Spinal cord (tissue), 10 donors: ENCODE measurements around the gene AKAP13. TPM values are rescaled to one million over a fixed set of nuclear protein-coding genes. Genes with fewer than 3 reads are reported as not detected.

Source experiments
- DNase-seq, 6 donors: peaks; one replicate each; pipeline versions ENCODE4 v3.0.0 to v3.0.0-alpha.2; 2013 to 2015; ENCODE audit warnings: low spot score in 6 of 6, low read depth in 4 of 6
- H3K27ac ChIP-seq: one replicate; pipeline ENCODE4 v1.5.1; 2013; ENCODE audit warnings: low read depth, low read length, control low read depth
- H3K27me3 ChIP-seq: one replicate; pipeline ENCODE4 v1.6.1; 2013; ENCODE audit warnings: low read length; ENCODE audit not compliant: control insufficient read depth, insufficient read depth
- H3K36me3 ChIP-seq: one replicate; pipeline ENCODE4 v1.6.1; 2013; ENCODE audit warnings: low read length; ENCODE audit not compliant: control insufficient read depth, insufficient read depth
- H3K4me1 ChIP-seq: one replicate; pipeline ENCODE4 v1.6.1; 2013; ENCODE audit warnings: low read length; ENCODE audit not compliant: control insufficient read depth, insufficient read depth
- H3K4me3 ChIP-seq: one replicate; pipeline ENCODE4 v1.5.1; 2013; ENCODE audit warnings: low read depth, low read length, control low read depth
- H3K9me3 ChIP-seq: one replicate; pipeline ENCODE4 v1.6.1; 2013; ENCODE audit warnings: low read length; ENCODE audit not compliant: control insufficient read depth, insufficient read depth
- whole genome bisulfite sequencing: methylation state at CpG from one replicate; pipeline ENCODE4 v1.1.5; 2013; ENCODE audit warnings: missing lambda C conversion rate; ENCODE audit not compliant: insufficient coverage; 5-methylcytosine and 5-hydroxymethylcytosine counted together
- polyA plus RNA-seq, 2 donors: library from polyadenylated mRNA; unstranded; fragments of 120-200 nt; gene quantifications; one replicate each; pipeline ENCODE4 v1.2.1, GENCODE V29; 2013; ENCODE audit not compliant: insufficient read length in 2 of 2
- total RNA-seq, 2 donors: library from RNA; depleted of rRNA in 1 of 2; stranded (reverse); fragments of 120-200 nt in 1 of 2; fragments of >200 nt in 1 of 2; gene quantifications; one replicate each; pipeline versions ENCODE4 v1.2.3 to v1.2.4, GENCODE V29; 2013 to 2014
- donor health status: healthy.

Gene AKAP13
- total and polyA plus RNA-seq, 4 donors, result 52.5 to 114 (median 89.2) TPM

DNA sequence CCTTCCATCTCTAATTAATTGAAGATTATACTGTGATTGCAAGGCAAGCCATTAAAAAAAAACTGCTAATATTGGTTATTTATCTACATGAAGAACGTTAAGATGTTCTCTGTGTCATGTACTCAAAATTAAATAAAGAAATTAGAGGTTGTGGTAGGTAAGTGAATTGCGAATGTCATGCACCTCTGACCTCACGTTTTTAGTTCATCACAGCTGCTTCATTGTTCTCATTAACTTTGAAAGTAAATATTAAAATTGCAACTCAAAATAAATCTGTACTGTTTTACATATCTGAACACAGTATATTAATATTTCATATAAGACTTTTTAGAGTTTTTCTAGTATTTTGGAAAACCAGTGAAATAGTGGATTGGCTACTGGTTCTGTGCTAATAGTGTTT, 320.4 kb downstream of the AKAP13 start:
- WGBS, result no CpG with 5 or more reads among the region's 3 CpGs
- Histone ChIP-seq H3K27ac (no peak overlapping the region), H3K4me1 (no peaks in the 10 kb centered on the region), H3K27me3 (no peaks in the 10 kb centered on the region), H3K9me3 (no peaks in the 10 kb centered on the region), H3K36me3 (no peaks in the 10 kb centered on the region), H3K4me3 (no peak overlapping the region)
- DNase-seq, result no peak

DNA sequence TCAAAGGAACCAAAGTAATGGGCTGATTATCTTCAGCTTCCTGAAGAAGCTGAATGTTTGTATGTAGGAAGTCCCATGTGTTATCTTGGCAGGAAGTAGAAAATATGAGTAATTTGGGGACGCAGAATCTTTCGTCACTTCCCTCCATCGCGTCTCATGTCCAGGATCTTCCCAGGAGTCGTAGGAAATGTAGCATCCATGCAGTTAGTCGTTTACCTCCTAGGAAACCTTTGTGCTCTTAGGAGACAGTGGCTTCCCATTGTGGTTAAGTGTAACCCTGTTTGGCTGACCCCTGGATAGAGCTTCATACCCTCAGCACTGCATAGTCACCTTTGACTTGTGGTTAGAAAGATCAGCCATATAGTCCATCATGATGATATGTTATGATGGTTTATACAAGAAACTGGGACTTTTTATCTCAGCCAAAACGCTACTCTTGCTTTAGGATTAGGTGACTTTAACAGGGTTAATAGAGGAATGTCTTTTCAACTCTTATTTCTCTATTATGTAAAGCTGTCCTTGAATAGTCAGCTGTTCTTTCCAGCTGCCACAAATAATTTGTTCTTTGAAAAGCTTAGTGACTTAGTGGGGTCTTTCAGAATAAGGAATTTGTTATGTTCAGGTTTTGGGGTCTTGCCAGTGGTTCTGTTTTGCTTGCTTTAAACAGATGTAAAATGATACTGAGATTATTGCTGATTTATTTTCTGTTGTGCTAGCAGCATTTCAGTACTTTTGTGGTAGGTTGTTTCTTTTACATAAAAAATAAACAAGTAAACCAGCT, 322.1 kb downstream of the AKAP13 start:
- Histone ChIP-seq H3K9me3 (no peaks in the 10 kb centered on the region), H3K27me3 (no peaks in the 10 kb centered on the region), H3K36me3 (no peaks in the 10 kb centered on the region), H3K4me1 (no peaks in the 10 kb centered on the region), H3K27ac (peak overlapping the region; percentile 80), H3K4me3 (no peak overlapping the region)
- DNase-seq, result peak in 2 of 6 donors; percentile 11 to 32
- WGBS, result 85% methylated on average over 4 of the region's 7 CpGs

DNA sequence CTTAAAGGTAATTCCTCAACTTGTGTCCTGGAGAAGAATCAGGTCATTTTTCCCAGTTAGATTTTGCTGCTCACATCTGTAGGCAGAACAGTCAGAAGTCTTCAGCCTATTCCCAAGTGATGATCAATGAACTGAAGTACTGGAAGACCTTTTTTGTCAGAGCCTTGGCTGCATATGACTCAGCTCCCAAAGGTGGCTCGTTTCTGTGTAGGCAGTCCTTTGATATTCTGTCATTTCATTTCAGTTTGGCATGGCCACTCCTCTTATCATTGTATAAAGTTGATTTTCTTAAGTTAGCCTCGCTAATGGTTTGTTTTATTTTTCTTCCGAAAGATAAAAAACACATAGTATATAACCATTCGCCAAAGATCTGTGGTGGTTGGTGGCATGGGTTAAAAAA, 323.7 kb downstream of the AKAP13 start:
- Histone ChIP-seq H3K4me3 (no peak overlapping the region), H3K27me3 (no peaks in the 10 kb centered on the region), H3K27ac (no peak overlapping the region), H3K9me3 (no peaks in the 10 kb centered on the region), H3K36me3 (no peaks in the 10 kb centered on the region), H3K4me1 (no peaks in the 10 kb centered on the region)
- no peak for DNase-seq
- no CpG with 5 or more reads among the region's 4 CpGs for WGBS

DNA sequence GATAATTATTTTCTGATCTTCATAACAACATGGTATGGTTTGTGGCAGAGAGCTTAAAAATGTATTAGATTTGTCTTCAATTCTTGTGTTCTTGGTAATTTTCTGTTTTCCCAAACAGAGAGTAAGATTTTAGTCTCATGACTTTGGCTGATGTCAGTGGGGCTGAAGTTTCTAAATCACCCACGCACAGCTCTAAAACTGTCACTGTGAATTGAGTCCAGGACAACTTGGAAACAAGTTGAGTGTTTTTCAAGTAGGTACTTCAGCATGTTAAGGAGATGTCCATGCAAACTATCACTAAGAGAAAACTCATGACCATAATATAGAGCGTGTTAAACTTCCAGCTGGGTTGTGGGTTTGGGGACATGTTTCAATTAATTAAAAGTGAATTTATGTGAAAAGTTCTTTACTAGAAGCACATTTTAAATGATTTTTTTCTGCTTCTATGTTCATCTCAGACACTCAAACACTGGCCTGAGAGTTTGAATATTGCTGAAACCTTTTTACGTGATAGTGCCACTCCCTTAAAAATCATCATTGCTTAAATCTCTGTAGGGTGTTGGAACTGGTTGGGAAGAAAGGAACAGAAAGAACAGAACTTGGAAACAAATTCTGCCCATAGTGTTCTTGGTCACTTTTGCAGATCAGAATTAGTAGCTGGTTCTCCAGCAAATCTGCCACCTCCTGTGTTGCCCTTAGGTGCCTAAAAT, 324.5 kb downstream of the AKAP13 start:
- WGBS, result no CpG with 5 or more reads among the region's 3 CpGs
- peak overlapping the region; percentile 3 for H3K27ac ChIP-seq
- no peak for DNase-seq
- no peaks in the 10 kb centered on the region for H3K27me3 ChIP-seq
- H3K4me3 ChIP-seq, result no peak overlapping the region
- H3K4me1 ChIP-seq, result no peaks in the 10 kb centered on the region
- H3K9me3 ChIP-seq, result no peaks in the 10 kb centered on the region
- H3K36me3 ChIP-seq, result no peaks in the 10 kb centered on the region

DNA sequence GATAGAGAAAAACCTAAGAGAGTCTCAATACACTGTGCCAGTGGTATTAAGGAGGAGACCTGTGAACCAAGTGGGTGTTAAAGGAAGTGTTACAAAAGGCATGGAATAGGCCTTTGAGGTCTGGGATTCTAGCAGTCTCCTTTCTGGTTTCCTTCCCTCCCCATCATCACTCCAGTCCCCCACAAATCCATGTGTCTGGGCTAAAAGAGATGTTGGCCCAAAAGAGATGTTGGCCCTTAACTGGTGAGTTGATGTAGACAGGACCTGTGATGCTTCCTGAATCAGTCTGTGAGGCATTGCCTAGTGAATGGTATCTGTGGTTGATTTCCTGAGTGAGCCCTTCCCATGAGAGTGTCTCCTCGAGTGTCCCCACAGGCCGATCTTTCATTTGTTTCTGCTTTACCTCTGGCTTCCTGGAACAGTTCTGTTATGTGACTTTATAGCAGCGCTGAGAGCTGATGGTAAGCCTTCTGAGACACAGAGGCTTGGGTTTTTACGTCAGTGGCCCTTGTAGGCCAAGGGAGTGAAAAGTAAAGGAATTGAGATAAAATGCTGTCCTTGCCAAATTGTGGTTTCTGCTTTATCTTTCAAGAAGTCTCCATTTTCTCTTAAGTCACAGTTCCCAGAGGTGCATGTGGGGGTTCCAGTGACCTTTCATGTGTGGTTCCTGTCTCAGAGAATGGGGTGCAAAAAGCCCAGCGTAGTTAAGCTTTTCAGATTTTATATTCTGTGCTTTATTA, 326.5 kb downstream of the AKAP13 start:
- Histone ChIP-seq H3K9me3 (no peaks in the 10 kb centered on the region), H3K27me3 (no peaks in the 10 kb centered on the region), H3K4me1 (no peaks in the 10 kb centered on the region), H3K4me3 (no peak overlapping the region), H3K36me3 (peaks cover 10% of the 10 kb centered on the region), H3K27ac (peak overlapping the region; percentile 70)
- DNase-seq, result no peak
- WGBS, result 81% methylated on average over 3 of the region's 5 CpGs

DNA sequence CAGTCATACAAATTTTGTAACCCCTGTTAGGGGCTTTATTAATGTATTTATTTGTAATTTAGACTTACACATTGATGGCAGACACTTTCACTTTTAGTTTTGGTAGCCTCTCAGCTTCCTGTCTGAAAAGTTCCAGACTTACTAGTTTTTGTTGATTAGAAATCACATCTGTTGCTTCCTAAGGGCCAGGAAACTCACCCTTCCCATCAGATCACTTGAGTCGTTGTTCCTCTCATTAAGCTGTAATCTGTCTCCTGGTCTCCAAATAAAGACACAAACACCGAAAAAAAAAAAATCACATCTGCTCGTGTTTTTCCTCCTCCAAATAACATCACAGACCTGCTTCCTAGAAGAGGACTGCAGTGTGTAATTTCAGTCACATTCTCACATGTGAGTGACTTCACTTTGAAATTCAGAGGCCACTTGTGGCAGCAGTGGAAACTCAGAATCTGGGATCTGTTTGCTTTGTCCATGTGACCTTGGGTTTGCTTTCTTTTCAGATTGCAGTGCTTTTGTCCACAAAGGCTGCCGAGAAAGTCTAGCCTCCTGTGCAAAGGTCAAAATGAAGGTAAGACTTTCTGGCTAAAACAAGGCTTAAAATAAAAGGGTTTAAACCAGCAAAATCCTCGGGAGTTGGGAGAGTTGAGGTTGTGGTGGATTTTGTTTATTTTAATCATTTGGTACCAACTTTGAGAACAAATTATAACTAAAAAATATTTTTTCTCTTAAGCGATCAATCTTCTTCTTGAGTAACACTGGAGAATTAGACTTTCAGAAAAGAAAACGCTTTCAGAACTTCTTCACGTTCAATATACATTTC, 327.3 kb downstream of the AKAP13 start:
- no peak overlapping the region for H3K4me3 ChIP-seq

DNA sequence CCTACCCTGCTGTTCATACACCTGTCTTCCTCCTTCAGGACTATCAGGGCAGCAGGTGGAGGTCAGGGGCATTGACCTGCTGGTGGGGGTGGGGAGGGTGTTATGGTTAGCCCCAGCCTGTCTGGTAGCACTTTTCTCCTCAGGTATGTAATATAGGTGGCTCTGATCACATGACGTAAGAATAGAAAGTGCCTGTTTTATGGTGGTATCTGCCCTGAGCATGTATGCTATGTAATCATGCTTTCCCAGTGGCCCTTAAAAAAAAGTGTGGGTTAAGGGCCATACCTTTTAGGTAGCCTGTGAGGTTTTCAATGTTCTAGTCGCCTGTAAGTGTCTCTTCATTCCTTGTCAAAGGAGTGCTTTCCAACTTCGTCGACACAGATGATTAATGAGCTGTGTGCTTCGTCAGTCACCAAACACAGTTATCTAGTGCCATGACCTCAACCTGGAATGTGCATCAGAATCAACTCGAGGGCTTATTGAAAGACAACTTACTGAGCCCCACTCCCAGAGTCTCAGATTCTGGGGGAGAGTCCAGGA, 328.1 kb downstream of the AKAP13 start:
- H3K36me3 ChIP-seq, result peaks cover 11% of the 10 kb centered on the region
- peak overlapping the region; percentile 8 for H3K27ac ChIP-seq
- H3K9me3 ChIP-seq, result no peaks in the 10 kb centered on the region
- no peak for DNase-seq
- no peak overlapping the region for H3K4me3 ChIP-seq
- H3K4me1 ChIP-seq, result no peaks in the 10 kb centered on the region
- 69% methylated on average over 3 of the region's 6 CpGs for WGBS
- no peaks in the 10 kb centered on the region for H3K27me3 ChIP-seq

More for the DNA sequence above, 327.3 kb downstream of the AKAP13 start:
- WGBS, result 15% methylated on average over 4 of the region's 8 CpGs
- peak in 1 of 6 donors; percentile 34 for DNase-seq
- Histone ChIP-seq H3K36me3 (peaks cover 11% of the 10 kb centered on the region), H3K9me3 (no peaks in the 10 kb centered on the region), H3K27me3 (no peaks in the 10 kb centered on the region), H3K4me1 (no peaks in the 10 kb centered on the region), H3K27ac (peak overlapping the region; percentile 70)

DNA sequence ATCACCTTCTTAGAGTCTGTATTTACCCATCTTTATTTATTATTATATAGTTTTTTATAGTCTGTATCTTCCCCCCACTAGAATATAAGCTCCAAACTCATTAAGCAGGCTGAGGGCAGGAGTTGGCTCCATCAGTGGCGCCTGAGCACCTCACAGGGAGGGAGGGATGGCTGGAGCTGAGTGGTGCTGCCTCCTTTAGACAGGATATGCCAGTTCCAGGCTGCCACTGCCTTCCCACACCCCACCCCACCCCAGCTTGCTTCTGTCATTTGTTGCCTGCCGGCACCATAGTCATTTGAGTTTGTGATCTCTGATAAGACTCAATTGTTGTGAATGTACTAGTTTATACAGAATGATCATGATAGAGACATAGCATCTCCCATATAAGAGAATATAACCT, 328.8 kb downstream of the AKAP13 start:
- H3K27me3 ChIP-seq, result no peaks in the 10 kb centered on the region
- H3K9me3 ChIP-seq, result no peaks in the 10 kb centered on the region
- DNase-seq, result no peak
- H3K4me3 ChIP-seq, result no peak overlapping the region
- no CpG with 5 or more reads among the region's 2 CpGs for WGBS
- no peak overlapping the region for H3K27ac ChIP-seq
- peaks cover 11% of the 10 kb centered on the region for H3K36me3 ChIP-seq
- no peaks in the 10 kb centered on the region for H3K4me1 ChIP-seq

DNA sequence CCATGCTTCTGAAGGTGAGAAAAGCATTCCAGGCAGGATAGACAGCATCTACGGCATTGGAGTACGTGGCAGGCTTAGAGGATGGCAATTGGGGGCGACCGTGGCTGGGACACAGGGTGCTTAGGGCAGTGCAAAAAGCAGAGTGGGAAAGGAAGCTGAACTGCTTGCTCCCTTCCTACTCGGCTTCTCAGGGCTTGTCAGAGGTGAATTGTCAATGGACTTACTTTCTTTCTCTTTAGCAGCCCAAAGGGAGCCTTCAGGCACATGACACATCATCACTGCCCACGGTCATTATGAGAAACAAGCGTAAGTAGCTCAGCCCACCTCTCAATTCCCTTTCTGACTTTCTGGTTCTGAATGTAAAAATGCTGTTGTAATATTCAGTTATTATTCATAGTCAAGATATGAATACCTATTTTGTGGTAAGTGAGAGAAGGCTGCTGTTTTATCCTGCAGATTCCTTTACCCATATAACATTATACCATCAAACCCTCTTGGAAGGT, 330.0 kb downstream of the AKAP13 start:
- DNase-seq, result no peak
- H3K27me3 ChIP-seq, result no peaks in the 10 kb centered on the region
- WGBS, result 95% methylated on average over 5 of the region's 7 CpGs
- H3K4me3 ChIP-seq, result no peak overlapping the region
- no peak overlapping the region for H3K27ac ChIP-seq
- no peaks in the 10 kb centered on the region for H3K9me3 ChIP-seq
- H3K4me1 ChIP-seq, result no peaks in the 10 kb centered on the region
- peaks cover 11% of the 10 kb centered on the region for H3K36me3 ChIP-seq
